HG03066 (cell line): ENCODE data around the gene KRT14.

Experiments used
- ATAC-seq: cut with Tn5 transposase; IDR thresholded peaks from one replicate; pipeline ENCODE4 v1.9.1; 2021; ENCODE audit warnings: low read depth; ENCODE audit not compliant: unreplicated experiment

KRT14 gene

GRCh38 chr17:41533613-41534012 lies 53.1 kb downstream of the KRT14 start:
- ATAC-seq = no peak

- ATAC-seq = no peak
Measured at GRCh38 chr17:41532947-41533570, 53.6 kb downstream of the KRT14 start.
